Activated B cell treated with CpG ODN at 0.5 μM for 24 hours (primary cell): ENCODE results near the gene ARHGEF12. TPM values are rescaled to one million over a fixed set of nuclear protein-coding genes. Genes with fewer than 3 reads are reported as not detected.

Experiments
- ATAC-seq: fragments of 200-7000 bp; cut with Tn5 transposase; one replicate; pipeline ENCODE4 v1.10.0; 2021; ENCODE audit warnings: low read depth, mild to moderate bottlenecking, moderate library complexity
- CTCF ChIA-PET: fragments of 350-600 bp; sonication (Branson Sonifier 250); formaldehyde crosslinking; loops from one replicate; lab custom pipeline; 2021; ENCODE audit warnings: antibody characterized with exemption; lab: Charles Lee
- POLR2A ChIA-PET: fragments of 350-600 bp; sonication (Branson Sonifier 250); formaldehyde crosslinking; loops from one replicate; lab custom pipeline; 2021; ENCODE audit warnings: antibody characterized with exemption; lab: Charles Lee
- DNase-seq: peaks from one replicate; pipeline ENCODE4 v3.0.0; 2022
- H3K27ac Mint-ChIP-seq: one replicate; pipeline ENCODE4 v1.8.0; 2020; ENCODE audit warnings: mixed read lengths
- H3K27me3 Mint-ChIP-seq: one replicate; pipeline ENCODE4 v1.8.0; 2021; ENCODE audit warnings: mixed read lengths
- H3K36me3 Mint-ChIP-seq: one replicate; pipeline ENCODE4 v1.8.0; 2021; ENCODE audit warnings: low read depth, mixed read lengths
- H3K4me1 Mint-ChIP-seq: one replicate; pipeline ENCODE4 v1.8.0; 2021; ENCODE audit warnings: mixed read lengths
- H3K4me3 Mint-ChIP-seq: one replicate; pipeline ENCODE4 v1.8.0; 2020; ENCODE audit warnings: mild to moderate bottlenecking, mixed read lengths
- H3K9me3 Mint-ChIP-seq: one replicate; pipeline ENCODE4 v1.8.0; 2020; ENCODE audit warnings: mixed read lengths
- intact Hi-C: fragments of 100-400 bp; cut with micrococcal nuclease; formaldehyde crosslinking; loops from one replicate; pipeline ENCODE4 v1.15.1; 2024
- total RNA-seq: library from RNA; stranded (reverse); gene quantifications from 2 replicates; pipeline ENCODE4 v1.2.3, GENCODE V29; 2022
- TF ChIP-seq, protein P1 (sequence below): fragments of 200-600 bp; IDR thresholded peaks from one replicate; pipeline ENCODE4 v1.8.0; 2022; ENCODE audit warnings: antibody characterized with exemption, mild to moderate bottlenecking

ARHGEF12 gene
- total RNA-seq, 1 donor from 2014 or later = 25.8 TPM

DNA sequence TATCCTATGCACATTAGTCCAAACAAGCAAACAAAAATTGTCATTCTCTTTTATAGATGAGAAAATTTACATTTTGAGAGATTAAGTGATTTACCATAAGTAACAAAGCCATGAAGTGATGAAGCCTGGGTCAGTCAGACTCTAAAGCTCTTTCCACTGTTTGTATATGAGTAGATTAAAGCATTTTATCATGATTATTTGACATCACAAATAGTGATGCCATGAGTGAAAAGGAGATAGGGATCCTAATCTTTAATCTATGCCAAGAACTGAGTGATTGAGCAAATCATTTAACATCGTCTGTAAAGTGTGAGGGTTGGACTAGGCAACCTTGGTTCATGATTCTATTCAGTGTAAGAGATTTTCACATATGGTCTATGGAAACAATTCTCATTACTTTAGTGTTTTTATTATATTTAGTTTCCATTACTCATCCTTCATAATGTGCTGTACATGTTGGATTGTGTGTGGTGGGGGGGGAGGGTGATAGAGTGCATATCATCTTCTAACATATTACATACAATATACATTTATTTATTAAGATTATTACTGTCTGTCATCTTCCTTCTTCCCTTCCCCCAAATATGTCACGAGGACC lies 50.7 kb downstream of the ARHGEF12 start:
- no peak for DNase-seq
- no peak overlapping the region for H3K27ac Mint-ChIP-seq
- H3K27me3 Mint-ChIP-seq = peaks cover under 1% of the 10 kb centered on the region
- TF ChIP-seq, protein P1, sequence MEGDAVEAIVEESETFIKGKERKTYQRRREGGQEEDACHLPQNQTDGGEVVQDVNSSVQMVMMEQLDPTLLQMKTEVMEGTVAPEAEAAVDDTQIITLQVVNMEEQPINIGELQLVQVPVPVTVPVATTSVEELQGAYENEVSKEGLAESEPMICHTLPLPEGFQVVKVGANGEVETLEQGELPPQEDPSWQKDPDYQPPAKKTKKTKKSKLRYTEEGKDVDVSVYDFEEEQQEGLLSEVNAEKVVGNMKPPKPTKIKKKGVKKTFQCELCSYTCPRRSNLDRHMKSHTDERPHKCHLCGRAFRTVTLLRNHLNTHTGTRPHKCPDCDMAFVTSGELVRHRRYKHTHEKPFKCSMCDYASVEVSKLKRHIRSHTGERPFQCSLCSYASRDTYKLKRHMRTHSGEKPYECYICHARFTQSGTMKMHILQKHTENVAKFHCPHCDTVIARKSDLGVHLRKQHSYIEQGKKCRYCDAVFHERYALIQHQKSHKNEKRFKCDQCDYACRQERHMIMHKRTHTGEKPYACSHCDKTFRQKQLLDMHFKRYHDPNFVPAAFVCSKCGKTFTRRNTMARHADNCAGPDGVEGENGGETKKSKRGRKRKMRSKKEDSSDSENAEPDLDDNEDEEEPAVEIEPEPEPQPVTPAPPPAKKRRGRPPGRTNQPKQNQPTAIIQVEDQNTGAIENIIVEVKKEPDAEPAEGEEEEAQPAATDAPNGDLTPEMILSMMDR = no peak
- H3K9me3 Mint-ChIP-seq = peaks cover 4% of the 10 kb centered on the region
- no peaks in the 10 kb centered on the region for H3K36me3 Mint-ChIP-seq
- no peaks in the 10 kb centered on the region for H3K4me1 Mint-ChIP-seq
- ChIA-PET POLR2A (no interaction called here), CTCF (no interaction called here)
- ATAC-seq = no peak
- intact Hi-C loops = loop anchor here (5.0 kb wide), 1 partner anchor 40 kb away; no protein-coding TSS in a partner anchor
- H3K4me3 Mint-ChIP-seq = no peak overlapping the region

DNA sequence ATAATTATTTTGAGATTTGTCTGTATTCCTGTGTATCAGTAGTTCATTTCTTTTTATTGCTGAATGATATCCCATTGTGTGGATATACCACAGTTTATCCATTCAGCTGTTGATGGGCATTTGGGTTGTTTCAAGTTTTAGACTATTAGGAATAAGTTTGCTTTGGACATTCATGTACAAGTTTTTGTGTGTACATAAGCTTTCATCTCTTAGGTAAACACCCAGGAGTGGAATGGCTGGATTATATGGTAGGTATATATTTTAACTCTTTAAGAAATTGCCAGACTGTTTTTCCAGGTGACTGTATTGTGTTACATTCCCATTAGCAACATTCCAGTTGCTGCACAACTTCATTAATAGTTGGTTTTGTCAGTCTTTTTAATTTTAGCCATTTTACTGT lies 52.0 kb downstream of the ARHGEF12 start:
- intact Hi-C loops = loop anchor here (5.0 kb wide), 1 partner anchor 41 kb away; no protein-coding TSS in a partner anchor
- DNase-seq (no peak), ATAC-seq (no peak)
- ChIA-PET CTCF (no interaction called here), POLR2A (no interaction called here)
- TF ChIP-seq, protein P1 = no peak
- Mint-ChIP-seq H3K4me1 (no peaks in the 10 kb centered on the region), H3K4me3 (no peak overlapping the region), H3K36me3 (no peaks in the 10 kb centered on the region), H3K27me3 (peaks cover 2% of the 10 kb centered on the region), H3K9me3 (peaks cover 4% of the 10 kb centered on the region), H3K27ac (no peak overlapping the region)

DNA sequence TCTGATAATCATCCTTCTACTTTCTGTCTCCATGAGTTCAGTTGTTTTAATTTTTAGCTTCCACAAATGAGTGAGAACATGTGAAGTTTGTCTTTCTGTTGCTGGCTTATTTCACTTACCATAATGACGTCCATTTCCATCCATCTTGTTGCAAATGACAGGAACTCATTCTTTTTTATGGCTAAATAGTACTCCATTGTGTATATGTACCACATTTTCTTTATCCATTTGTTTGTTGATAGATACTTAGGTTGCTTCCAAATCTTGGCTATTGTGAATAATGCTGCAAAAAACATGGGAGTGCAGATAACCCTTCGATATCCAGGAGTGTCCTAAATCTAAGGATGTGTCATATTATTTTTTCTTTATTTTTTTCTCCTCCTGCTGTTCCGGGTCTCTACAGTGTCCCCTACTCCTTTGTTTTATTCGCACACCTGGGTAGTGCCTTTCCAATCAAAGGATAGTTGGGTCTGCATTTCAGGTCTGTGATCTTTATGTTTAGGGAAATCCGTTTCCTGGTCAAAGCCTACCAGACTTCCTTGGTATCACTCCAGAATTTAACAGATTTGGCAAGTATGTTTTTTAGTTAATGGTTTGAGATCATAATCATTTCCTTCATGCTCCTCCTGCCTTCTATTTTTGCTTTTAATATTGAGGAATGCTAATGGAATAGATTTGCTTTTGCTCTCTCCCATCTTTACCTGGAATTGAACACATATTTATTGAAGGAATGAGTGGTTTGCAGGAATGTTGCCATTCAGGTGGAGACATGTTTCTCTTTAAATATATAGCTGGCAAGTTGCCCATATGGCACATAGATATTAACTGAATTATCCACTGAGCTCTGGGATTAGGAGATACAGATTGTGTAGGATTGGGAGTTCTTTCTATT lies 53.7 kb downstream of the ARHGEF12 start:
- H3K36me3 Mint-ChIP-seq = no peaks in the 10 kb centered on the region
- H3K27ac Mint-ChIP-seq = no peak overlapping the region
- H3K4me3 Mint-ChIP-seq = no peak overlapping the region
- POLR2A ChIA-PET = no interaction called here
- CTCF ChIA-PET = no interaction called here
- peaks cover 2% of the 10 kb centered on the region for H3K27me3 Mint-ChIP-seq
- no peaks in the 10 kb centered on the region for H3K4me1 Mint-ChIP-seq
- H3K9me3 Mint-ChIP-seq = peaks cover 4% of the 10 kb centered on the region
- DNase-seq = no peak
- TF ChIP-seq, protein P1 = no peak
- no peak for ATAC-seq
- intact Hi-C loops = loop anchor here (5.0 kb wide), 1 partner anchor 43 kb away; no protein-coding TSS in a partner anchor

DNA sequence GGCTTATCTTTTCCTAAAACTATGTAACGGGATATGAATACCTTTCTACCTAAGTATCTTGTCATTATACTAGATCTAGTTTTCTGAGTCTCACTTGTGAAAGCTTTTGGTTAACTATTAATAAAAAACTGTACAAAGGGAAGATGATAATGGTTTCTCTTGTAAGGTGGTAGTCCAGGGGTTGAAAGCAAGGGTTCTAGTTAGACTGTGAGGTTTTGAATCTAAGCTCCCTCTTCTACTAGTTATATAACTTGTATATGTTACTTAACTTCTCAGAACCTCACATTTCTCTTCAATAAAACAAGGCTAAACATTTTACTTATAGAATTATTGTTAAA lies 54.3 kb downstream of the ARHGEF12 start:
- TF ChIP-seq, protein P1 = no peak
- intact Hi-C loops = no loop called here
- POLR2A ChIA-PET = no interaction called here
- Mint-ChIP-seq H3K27ac (no peak overlapping the region), H3K9me3 (peaks cover 4% of the 10 kb centered on the region), H3K36me3 (no peaks in the 10 kb centered on the region), H3K4me3 (no peak overlapping the region), H3K27me3 (peaks cover 4% of the 10 kb centered on the region), H3K4me1 (no peaks in the 10 kb centered on the region)
- CTCF ChIA-PET = no interaction called here
- DNase-seq (no peak), ATAC-seq (no peak)

DNA sequence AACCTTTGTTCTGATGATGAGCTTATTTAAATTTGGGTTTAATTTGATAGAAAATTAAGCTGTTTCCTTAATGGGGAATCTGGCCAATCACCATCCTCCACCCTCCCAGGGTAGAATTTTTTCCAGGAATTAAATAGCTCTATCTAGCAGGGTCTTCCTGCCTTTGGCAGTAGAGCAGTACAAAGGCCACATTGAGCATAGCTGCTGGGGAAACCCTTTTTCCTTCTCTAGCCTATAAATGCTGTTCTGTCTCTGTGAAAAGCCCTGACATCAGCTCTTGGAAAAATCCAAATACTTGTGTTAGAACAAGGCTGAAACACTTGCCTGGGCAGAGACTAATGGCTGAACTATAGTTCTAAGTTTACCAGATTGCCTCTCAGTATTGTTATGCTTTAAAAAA lies 55.1 kb downstream of the ARHGEF12 start:
- no peak for DNase-seq
- peaks cover 4% of the 10 kb centered on the region for H3K27me3 Mint-ChIP-seq
- CTCF ChIA-PET = interaction anchor here (0.7 kb wide), 1 partner anchor 18 kb away, joined by 3 read pairs; no protein-coding TSS in a partner anchor
- intact Hi-C loops = no loop called here
- H3K9me3 Mint-ChIP-seq = peaks cover 4% of the 10 kb centered on the region
- no peak overlapping the region for H3K27ac Mint-ChIP-seq
- TF ChIP-seq, protein P1 = no peak
- no peak for ATAC-seq
- no peaks in the 10 kb centered on the region for H3K4me1 Mint-ChIP-seq
- no peaks in the 10 kb centered on the region for H3K36me3 Mint-ChIP-seq
- POLR2A ChIA-PET = no interaction called here
- H3K4me3 Mint-ChIP-seq = no peak overlapping the region
